ENCODE results near the gene GP9.

GP9 gene

DNA sequence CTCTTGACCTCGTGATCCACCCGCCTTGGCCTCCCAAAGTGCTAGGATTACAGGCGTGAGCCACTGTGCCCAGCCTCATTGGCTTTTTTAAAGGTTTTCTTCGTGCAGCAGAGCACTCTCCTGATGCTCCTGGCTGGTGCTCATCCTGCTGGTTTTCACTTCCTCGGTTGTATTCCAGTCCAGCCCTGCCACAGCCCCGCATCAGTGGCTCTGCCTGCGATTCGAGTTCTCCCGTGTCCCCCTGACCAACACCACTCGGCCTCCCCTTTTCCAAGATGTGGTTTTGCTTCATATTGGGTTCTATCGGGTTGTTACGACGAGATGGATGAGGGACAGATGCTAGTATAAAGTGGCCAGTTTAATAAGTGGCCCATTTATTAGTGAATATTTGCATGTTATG is 31.7 kb upstream of the GP9 start:
- DNase-seq (ENCODE audit: low read depth) = no peak

DNA sequence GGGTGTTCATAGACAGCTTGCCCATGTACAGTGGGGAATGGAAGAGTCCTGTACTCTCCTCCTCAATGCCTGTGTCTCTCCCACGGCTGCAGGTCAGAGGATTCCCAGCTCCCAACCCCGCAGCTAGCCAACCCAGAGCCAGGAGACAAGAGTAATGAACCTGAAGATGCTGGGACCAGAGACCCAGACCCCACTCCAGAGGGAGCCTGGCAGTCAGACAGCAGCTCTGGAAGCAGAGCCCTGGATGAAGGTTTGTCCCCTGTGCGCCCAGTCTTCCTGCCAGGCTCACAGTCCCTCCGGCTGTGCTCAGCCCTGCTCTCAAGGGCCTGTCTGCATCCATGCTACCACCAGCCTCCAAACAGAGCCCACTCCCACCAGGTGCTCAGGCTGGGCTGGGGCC is 30.0 kb upstream of the GP9 start:
- DNase-seq (ENCODE audit: low read depth) = no peak

DNA sequence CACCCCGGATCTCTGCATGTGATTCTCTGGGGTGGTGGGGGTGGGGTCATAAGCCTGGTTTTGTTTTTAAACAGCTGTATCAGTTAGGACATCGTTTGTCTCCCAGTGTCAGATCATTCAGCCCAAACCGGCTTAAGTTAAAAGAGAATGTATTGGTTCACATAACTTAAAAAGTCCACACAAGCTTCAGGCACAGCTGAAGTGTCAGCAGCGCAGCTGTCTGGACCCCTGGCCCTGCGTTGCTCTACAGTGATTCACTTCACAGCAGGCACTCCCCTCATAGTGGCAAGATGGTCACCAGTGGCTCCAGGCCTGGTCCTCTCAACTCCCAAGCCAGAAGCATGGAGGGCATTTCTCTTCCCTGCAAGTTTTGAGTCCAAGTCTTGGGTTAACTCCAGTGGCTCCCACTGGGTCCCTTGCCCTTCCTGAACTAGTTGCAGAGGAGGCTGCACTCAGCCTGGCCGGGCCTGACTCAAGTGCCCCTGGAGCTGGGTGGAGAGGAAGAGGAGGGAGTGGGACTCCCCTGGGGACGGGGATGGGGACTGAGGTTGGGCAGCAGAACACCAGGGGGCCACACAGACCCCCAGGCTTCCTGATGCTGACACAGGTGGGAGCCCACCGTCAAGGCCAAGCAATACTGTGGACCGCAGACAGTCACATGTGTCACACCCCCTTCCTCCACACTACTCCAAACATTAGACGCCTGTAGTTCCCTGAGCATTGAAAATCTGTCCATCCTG is 28.9 kb upstream of the GP9 start:
- DNase-seq (ENCODE audit: low read depth) = no peak

DNA sequence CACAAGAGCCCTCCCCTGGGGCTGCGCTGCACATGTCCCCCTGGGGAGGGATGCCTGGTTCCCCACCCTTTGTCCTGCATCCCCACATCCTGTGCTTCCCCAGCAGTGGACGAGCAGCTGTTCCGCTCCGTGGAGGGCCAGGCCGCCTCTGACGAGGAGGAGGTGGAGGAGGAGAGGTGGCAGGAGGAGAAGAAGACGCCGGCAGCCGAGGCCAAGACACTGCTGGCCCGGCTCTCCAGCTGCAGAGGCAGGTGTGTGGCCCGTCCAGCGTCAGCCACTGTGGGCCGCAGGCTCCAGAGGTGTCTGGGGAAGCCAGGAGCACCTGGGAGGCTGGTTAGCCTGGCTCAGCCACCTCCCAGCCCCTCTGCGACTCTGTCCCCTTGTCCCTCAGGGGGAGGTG is 27.9 kb upstream of the GP9 start:
- no peak for DNase-seq (ENCODE audit: low read depth)

DNA sequence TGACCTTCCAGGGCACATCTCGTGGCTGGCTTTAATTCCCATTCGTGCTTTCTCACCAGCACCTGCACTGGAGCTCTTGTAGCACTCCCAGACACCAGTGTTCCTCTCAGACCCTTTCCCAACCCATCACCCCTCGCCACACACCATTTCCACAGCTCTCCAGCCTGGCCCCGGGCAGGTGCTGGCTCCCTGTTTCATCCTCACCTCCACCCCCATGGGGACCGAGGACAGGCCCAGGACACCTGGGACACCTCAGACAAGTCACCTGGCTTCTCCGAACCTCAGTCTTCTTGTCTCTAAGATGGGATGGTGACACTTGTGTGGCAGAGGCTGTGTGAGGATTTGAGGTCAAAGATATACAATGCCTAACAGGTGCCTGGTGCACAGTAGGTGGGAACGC is 27.4 kb upstream of the GP9 start:
- DNase-seq (ENCODE audit: low read depth) = no peak

DNA sequence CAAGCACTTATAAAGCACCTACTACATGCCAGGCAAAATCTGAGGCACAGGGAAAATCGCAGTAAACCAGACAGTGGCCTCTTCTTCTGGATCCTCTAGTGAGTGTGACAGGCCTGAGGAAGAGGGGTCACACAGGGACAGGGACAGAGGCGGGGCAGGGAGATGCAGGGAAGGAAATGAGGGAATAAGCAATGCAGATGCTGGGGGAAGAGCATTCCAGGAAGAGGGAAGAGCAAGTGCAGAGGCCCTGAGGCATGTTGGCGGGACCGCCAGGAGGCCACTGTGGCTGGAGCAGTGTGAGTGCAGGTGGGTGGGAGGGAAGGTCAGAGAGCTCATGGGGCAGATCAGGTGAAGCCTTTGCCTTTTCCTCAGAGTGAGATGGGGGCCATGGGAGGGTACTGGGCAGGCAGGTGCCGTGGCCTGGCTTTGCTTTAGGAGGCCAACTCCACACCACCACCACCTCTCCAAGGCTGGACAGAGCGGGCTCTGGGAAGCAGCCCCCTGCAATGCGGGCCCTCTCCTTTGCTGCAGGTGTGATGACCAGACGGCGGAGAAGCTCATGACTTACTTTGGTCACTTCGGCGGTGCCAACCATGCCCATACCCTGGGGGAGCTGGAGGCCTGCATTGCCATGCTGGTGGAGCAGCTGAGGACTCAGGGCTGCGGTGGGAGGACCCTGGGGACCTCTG is 26.8 kb upstream of the GP9 start:
- DNase-seq (ENCODE audit: low read depth) = no peak

DNA sequence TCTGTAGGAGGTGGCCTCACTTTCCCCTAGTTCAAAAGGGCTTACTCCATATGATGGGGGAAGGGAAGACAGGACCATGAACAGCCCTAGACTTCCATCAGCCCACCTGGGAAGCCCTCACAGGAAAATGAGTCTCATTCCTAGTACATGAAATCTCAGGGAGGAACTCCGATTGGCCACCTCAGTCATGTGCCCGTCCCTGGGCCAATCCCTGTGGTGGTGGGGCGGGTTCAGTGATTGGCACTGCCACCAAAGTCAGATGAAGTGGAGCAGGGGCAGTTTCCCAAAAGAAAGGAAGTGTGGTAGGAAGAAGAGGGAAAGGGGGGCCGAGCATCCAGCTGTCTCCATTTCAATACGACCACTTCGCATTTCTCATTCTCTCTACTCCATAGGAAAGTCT is 25.9 kb upstream of the GP9 start:
- DNase-seq (ENCODE audit: low read depth) = no peak

DNA sequence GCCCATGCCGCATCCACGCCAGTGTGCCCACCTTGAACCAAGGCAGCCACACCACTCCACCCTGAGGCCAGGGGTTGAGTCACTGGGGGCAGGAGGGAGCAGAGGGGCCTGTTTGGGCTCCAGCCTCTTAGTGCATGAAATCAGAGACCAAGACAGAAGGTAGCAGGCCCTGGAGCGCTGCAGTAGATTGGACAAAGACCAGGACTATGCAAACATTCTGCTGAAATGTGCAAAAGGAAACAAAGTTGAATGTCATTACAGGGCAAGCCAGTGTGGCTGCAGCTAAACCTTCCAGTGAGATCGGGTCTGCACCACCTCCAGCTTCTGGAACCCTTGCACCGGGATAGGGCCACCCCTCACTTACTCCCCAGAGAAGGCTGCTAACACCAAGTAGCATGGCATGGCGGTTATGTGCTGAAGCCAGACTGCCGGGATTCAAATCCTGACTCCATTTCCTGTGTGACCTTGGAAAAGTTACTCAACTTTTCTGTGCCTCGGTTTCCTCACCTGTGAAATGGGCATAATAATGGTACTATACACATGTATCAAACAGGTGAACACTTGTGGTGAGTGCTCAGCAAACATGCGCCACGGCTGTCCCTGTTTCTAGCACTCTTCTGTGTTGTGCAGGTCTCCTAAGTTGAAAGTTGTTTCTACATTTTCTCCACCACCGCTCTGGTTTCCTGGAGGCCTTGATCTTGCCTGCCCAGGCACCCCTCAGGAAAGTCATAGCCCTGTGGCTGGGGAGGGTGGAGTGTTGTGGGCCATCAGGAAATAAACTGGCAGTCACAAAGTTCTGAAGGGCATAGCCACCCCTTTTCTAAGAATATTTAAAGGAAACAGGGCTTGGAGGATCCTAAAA is 25.0 kb upstream of the GP9 start:
- no peak for DNase-seq (ENCODE audit: low read depth)

DNA sequence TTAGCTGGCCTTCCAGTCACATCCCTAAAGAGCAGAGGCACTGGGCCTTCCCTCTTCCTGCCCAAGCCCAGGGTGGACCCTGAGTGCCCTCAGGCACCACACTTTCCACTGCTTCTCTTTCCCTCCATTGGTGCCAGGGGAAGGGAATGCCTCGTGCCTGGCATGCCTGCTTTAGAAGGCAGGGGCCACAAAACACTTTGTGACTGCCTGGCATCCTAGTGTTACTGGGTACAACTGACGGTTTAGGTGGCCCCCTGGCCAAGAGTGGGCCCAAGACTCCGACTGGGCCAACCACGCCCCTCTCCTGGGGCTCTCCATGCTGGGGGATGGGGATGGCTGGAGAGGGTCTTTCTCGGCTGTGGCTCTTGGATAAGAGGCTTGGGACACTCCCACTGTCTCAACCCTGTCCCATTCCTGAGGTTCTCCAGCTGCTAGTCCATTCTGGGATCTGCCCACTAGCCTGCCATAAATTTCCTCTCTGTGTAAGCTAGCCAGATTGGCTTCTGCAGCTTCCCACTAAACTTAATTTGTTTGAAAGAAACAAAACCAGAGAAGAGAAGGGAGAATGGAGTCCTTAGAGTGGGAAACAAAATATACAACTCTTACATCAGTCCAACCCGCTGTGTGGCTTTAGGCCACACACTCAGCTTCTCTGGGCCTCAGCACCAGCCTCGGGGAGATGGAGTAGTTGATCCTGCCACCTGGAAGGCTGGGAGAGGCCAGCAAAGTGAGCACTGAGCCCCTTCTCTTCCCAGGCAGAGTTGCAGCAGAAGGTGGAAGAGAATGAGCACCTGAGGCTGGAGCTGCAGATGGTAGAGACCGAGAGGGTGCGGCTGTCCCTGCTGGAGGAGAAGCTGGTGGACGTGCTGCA is 24.1 kb upstream of the GP9 start:
- no peak for DNase-seq (ENCODE audit: low read depth)

DNA sequence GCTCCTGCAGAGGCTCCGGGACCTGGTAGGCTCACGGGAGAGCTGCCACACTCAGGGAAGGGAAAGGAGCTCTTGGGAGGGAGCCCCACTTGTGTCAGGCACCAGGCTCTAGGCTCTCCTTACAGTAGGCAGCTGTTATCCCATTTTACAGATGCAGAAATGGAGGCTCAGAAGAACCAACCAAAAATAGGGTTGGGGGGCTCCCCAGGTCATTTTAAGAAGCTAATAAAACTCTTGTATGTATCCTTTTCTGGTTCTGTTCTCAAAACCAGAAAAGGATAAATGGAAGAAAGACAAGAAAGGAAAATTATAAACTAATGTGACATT is 23.5 kb upstream of the GP9 start:
- DNase-seq (ENCODE audit: low read depth) = no peak

DNA sequence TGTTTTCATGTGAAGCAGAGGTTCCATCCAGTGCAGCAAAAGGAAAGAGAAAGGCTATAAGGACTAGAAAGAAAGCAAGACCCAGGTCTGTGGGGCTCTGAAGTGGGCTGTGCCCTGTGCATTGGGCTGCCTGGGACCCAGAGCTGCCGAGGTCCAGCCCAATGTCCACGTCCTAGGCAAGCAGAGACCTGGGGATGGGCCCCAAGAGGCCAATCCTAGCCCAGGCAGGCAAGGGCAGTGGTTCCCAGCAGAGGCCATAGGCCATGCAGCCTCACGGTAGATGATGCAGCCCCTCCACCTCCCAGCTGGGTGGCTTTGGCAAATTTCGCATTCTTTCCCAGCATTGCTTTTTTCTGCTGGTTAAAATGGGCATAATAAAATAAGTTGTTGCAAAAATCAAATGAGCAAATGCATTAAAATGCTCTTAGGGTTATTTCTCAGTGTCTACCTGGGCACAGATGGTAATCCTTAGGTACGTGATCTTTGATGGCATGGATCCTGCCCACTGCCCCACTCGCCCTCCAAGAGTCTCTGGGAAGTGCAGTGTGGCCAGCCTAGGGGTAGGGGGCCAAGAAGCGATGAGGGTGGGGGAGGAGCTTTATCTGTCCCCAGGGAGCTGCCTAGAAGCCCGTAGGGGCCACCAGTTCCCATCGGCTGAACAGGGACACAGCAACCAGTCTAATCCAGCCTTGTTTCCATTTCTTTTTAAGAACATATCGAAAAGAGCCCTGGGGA is 22.3 kb upstream of the GP9 start:
- no peak for DNase-seq (ENCODE audit: low read depth)

DNA sequence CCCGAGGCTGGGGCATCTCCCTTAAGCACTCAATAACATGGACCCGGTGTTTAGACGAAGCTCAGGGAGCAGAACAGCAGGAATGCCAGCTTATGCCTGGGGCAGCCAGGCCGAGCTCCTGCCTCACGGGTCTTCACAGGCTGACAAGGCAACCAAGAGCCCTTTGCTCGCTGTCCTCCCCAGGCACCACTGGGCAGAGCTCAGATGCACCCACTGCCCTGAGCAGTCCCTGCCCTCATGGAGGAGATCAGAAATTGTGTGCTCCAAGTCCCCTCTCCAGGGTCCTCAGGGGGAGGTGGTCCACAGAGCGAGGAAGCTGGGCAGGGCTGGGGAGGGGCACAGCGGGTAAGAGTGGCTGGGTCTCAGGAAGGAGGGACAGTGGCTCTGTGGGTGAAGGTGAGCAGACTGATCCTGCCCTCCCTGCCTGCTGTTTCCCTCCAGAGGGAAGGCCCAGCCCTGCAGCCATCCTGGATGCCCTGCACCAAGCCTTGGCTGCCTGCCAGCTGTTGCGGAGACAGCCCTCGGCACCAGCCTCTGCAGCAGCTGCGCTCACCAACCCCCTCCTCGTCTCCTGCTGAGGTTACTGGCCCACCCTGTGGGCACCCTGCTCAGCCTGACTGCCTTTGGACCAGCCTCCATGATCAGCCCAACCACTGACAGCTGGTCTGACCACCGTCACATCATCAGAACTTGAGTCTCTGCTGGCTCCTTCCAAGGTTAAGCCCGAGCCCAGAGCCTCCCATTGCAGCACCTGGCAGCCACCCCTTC is 21.1 kb upstream of the GP9 start:
- no peak for DNase-seq (ENCODE audit: low read depth)

DNA sequence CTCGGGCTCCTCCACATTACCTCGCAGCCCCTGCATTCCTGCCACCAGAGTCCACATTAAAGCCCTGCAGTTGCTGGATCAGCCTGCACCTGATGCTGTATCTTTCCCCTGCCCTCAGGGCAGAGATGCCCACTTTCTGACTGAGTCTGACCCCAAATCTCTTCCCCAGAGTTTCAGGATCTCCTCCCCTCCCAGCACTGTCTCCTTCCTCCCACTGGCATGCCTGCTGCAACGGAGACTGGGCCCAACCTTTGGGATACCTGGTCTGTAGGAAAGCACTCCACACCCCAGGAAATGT is 20.6 kb upstream of the GP9 start:
- no peak for DNase-seq (ENCODE audit: low read depth)

DNA sequence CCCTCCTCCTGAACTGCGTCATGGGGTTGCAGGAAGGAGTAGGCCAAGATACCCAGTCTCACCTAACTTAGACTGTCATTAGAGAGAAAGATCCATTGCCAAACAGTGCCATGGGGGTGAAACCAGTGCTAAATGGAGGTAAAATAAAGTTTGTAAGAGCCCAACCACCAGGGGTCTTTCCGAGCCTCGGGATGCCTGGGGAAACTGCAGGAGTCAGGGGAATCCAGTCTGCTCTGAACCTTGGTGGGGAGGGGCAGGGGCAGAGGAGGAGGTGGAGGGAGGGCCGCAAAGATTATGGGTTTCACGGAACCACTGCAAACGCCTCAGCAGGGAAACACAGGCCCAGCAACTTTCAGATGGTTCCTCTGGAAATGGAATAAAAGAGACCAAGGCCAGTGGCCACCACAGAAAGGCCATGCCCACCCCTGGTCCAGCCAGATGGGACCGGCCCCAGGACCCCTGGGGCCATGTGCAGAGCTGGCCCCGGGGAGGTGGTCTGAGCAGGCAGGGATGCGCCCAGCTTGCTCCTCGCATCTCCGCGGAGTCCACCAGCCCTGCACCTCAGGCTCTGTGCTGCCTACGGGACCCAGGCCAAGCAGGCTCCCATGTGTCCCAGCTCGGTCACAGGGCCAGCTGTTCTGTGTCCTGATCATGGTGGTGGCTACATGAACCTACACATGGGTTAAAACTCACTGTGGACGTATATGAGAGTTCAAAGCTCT is 19.8 kb upstream of the GP9 start:
- no peak for DNase-seq (ENCODE audit: low read depth)

DNA sequence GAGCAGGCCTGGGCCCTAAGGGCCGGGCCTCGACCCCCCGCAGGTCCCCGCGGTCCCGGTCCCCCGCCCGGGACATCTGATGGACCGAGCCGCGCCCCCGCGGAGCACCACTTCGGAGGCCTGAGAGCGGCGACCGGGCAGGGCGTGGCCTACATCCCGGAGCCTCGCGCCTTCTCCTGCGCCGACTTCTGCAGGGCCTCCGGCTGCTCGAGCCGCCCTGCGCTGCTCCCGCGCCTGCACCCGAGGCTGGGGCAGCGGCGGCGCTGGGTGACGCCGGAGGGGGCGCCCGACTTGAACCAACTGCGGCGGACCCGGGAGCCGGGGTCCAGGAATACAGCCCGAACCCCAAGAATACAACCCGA is 14.9 kb upstream of the GP9 start:
- no peak for DNase-seq (ENCODE audit: low read depth)

DNA sequence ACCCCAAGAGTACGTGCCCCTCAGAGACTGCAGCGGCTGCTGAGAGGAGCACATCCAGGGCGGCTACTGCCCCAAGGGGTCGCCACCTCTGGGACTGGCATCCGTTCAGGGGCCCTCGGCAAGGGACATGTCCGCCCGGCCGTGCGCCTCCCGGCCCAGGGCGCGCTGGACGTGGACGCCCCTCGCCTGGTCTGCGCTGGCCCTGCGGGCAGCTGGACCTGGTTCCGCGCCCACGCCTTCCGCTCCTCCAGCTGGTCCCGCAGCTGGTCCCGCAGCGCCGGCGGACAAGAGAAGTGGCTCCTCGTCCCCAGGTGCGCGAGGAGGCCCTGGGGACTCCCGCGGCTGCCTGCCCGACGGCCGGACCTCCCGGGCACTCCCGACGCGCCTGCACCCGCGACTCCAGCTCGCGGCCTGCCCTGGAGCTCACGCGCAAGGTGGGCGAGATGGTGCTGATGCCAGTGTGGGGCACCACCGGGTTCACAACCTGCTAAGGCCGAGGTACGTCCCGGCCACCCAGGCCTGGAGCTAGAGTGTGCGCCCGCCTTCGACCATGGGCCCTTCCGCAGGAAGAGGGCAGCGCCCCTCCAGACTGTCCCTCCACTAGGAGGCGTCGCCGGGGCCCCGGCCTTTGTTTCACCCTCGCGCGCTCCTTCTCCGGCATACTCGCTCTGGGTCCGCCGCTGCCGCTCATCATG is 14.4 kb upstream of the GP9 start:
- no peak for DNase-seq (ENCODE audit: low read depth)

DNA sequence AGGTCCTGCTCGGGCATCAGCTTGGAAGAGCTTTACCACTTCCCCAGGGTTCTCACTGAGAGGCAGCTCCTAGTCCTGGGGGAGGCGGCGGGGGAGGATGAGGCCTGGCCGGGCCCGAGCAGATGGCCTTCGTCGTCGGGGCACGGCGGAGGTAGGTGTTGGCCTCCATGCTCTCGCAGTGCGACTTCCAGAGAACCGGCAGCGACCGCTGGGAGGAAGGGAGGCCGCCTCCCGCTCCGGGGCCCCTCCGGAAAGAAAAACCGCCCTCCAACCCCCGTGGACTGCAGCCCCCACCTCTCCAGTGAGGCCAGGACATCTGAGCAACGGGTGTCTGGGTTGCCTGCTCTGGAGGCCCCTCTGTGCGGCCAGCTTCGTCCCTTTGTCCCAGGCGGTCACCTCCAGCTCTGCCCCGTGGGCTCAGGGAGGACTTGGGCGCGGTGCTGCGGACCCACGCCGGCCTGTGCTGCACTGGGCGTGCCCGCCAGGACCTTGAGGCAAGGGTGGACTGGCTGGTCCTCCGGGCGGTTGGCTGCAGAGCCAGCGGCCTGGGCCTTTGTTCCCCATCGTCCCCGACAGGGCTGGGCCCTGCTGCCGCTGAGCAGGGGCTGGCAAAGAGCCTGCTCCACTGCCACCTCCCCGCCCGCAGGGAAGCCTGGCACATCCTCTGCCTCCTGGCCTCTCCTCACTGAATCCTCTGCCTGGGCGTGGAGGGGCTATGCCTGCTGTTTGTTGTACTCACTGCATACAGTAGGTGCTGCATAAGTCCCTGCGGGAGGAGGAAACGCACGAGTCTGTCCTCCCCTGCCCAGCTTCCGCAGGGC is 13.6 kb upstream of the GP9 start:
- no peak for DNase-seq (ENCODE audit: low read depth)

DNA sequence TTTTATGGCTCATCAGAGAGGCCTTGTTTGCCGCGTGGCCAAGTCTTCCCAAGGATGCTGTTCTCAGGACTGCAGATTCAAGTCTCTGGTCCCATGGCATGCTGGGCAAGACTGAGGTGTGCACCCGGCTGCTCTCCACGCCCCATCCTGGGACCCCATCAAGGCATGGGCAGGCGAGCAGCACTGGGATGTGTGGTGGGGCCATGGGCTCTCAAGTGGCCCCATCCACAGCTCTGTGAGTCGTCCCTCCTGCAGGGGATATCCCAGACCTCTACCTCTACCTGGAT is 13.1 kb upstream of the GP9 start:
- no peak for DNase-seq (ENCODE audit: low read depth)

All from fibroblast of gingiva (primary cell).